HFFc6 (cell line): Measurements from ENCODE around the gene AGPAT1. TPM values are rescaled to one million over a fixed set of nuclear protein-coding genes. Genes with fewer than 3 reads are reported as not detected.

Experiments used
- DNase-seq: peaks from one replicate; pipeline ENCODE4 v3.0.0-alpha.2; 2018
- H3K27ac Mint-ChIP-seq: 2 replicates; pipeline ENCODE4 v1.8.0; 2020; ENCODE audit warnings: mild to moderate bottlenecking, mixed read lengths
- H3K27me3 Mint-ChIP-seq: 2 replicates; pipeline ENCODE4 v1.8.0; 2021; ENCODE audit warnings: mild to moderate bottlenecking, moderate library complexity, mixed read lengths; ENCODE audit not compliant: insufficient read depth
- H3K36me3 Mint-ChIP-seq: 2 replicates; pipeline ENCODE4 v1.8.0; 2021; ENCODE audit warnings: low read depth, mixed read lengths
- H3K4me1 Mint-ChIP-seq: 2 replicates; pipeline ENCODE4 v1.8.0; 2020; ENCODE audit warnings: low read depth, mixed read lengths
- H3K4me3 Mint-ChIP-seq: 2 replicates; pipeline ENCODE4 v1.8.0; 2020; ENCODE audit warnings: mild to moderate bottlenecking, moderate library complexity, mixed read lengths
- H3K9me3 Mint-ChIP-seq: 2 replicates; pipeline ENCODE4 v1.8.0; 2020; ENCODE audit warnings: mild to moderate bottlenecking, mixed read lengths
- CTCF ChIP-seq: fragments of 200-600 bp; sonication (generic); IDR thresholded peaks from 2 replicates; pipeline ENCODE4 v1.5.0; 2021; ENCODE audit warnings: antibody characterized with exemption, mild to moderate bottlenecking
- total RNA-seq, 6 experiments: library from RNA; stranded (reverse); fragmentation: NEBNext Ultra II Directional; extraction: Animal tissue kit (Norgen Biotek cat#: 25700); gene quantifications; 2 replicates in 1 of 6; 3 replicates in 5 of 6; pipeline ENCODE4 v1.2.3, GENCODE V29; 2021

The AGPAT1 gene
- total RNA-seq, 6 experiments from 2014 or later, result 88.8 to 114 (median 104) TPM

GRCh38 chr6:32170294-32170693 is 5.6 kb downstream of the AGPAT1 start:
- Mint-ChIP-seq H3K9me3 (no peaks in the 10 kb centered on the region), H3K27ac (peak overlapping the region; percentile 49), H3K4me3 (no peak overlapping the region), H3K27me3 (peaks cover 7% of the 10 kb centered on the region), H3K36me3 (peaks cover 34% of the 10 kb centered on the region), H3K4me1 (peaks cover 64% of the 10 kb centered on the region)
- no peak for TF ChIP-seq CTCF
- no peak for DNase-seq

- Mint-ChIP-seq H3K4me3 (no peak overlapping the region), H3K27ac (peak overlapping the region; percentile 61), H3K27me3 (peaks cover 9% of the 10 kb centered on the region), H3K9me3 (no peaks in the 10 kb centered on the region), H3K4me1 (peaks cover 52% of the 10 kb centered on the region), H3K36me3 (peaks cover 34% of the 10 kb centered on the region)
- TF ChIP-seq CTCF, result no peak
- no peak for DNase-seq
These were observed 6.9 kb downstream of the AGPAT1 start for GRCh38 chr6:32168807-32169591.

DNA sequence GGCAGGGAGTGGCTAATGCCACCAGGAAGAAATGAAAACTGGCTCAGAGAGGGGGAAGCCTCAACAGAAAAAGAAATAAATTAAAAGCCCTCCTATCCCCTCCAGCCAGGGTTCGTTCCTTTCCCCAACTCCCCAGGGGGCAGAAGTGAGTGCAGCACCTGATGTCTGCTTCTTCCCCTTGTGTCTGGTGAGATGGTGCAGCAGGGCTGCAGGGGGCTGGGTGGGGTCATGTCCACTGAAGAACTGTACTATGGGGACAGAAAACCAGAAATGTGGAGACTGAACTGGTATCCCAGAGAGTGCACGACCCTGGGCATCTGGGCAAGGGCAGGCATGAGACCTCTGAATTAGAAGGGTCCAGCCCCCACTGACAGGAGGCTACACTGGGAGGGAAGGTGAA is 7.5 kb downstream of the AGPAT1 start:
- no peak for TF ChIP-seq CTCF
- Mint-ChIP-seq H3K27ac (peak overlapping the region; percentile 14; the same call in 1 of the 2 replicates), H3K27me3 (peaks cover 9% of the 10 kb centered on the region), H3K4me1 (peaks cover 46% of the 10 kb centered on the region), H3K36me3 (peaks cover 33% of the 10 kb centered on the region), H3K9me3 (no peaks in the 10 kb centered on the region), H3K4me3 (no peak overlapping the region)
- DNase-seq, result no peak

DNA sequence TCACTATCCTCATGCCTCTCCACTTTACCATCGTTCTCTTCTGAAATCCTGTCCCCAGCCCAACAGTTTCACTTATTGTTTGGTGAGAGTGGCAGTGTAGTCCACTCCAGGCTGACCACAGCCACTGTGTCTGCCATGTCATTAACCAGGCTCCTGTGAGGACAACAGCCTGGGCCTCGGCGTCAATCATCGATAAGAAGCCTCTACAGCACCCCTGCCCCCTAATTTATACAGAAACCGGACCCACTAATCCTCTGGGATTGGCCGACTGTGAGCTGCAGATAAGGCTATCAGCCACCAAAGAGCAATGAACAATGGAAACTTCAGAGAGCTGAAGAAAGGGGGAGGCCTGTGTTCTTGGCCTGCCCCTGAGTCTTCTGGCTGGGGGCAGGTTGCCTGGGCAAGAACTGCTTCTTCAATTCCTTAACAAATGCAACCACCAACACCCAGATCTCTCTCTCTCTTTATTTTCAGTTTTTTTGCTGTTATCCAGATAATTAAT is 8.1 kb downstream of the AGPAT1 start:
- H3K36me3 Mint-ChIP-seq, result peaks cover 33% of the 10 kb centered on the region
- peaks cover 9% of the 10 kb centered on the region for H3K27me3 Mint-ChIP-seq
- H3K9me3 Mint-ChIP-seq, result no peaks in the 10 kb centered on the region
- H3K4me1 Mint-ChIP-seq, result peaks cover 40% of the 10 kb centered on the region
- no peak for DNase-seq
- no peak for TF ChIP-seq CTCF
- peak overlapping the region; percentile 30; the same call in 1 of the 2 replicates for H3K27ac Mint-ChIP-seq
- no peak overlapping the region for H3K4me3 Mint-ChIP-seq

DNA sequence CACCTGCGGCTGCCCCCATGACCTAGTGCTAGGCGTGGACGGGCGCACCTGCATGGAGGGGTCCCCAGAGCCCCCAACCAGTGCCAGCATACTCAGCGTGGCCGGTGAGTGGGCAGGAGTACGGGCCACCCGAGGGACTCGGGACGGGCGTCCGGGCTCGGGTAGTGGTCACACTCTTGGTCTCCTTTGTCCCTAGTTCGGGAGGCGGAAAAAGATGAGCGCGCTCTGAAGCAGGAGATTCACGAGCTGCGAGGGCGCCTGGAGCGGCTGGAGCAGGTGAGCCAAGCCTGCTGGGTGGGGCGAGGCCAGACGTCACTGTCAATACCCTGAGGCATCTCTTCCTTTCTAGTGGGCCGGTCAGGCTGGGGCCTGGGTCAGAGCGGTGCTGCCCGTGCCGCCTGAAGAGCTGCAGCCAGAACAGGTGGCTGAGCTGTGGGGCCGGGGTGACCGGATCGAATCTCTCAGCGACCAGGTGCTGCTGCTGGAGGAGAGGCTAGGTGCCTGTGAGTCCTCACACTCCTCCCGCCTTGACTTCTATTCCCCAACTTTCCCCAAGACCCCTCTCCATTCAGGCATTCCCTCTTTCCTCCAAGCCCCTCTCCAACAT is 8.6 kb downstream of the AGPAT1 start:
- peaks cover 33% of the 10 kb centered on the region for H3K36me3 Mint-ChIP-seq
- H3K27me3 Mint-ChIP-seq, result peaks cover 11% of the 10 kb centered on the region
- H3K4me1 Mint-ChIP-seq, result peaks cover 37% of the 10 kb centered on the region
- TF ChIP-seq CTCF, result no peak
- H3K4me3 Mint-ChIP-seq, result no peak overlapping the region
- no peak for DNase-seq
- no peak overlapping the region for H3K27ac Mint-ChIP-seq
- H3K9me3 Mint-ChIP-seq, result no peaks in the 10 kb centered on the region
